PC-9 (cell line): Measurements from ENCODE around the gene GPATCH2. TPM values are rescaled to one million over a fixed set of nuclear protein-coding genes. Genes with fewer than 3 reads are reported as not detected.

Experiments
- BruUV-seq: library from RNA; stranded (reverse); fragments of 400-500 nt; replicated peaks from 2 replicates; lab custom pipeline; 2021; lab: Mats Ljungman, UMichigan
- CTCF ChIA-PET: fragments of 300-600 bp; sonication (Branson Sonifier 250); formaldehyde crosslinking; loops from one replicate; lab custom pipeline; 2022; ENCODE audit warnings: antibody characterized with exemption; lab: Charles Lee
- POLR2A ChIA-PET: fragments of 300-600 bp; sonication (Branson Sonifier 250); formaldehyde crosslinking; loops from one replicate; lab custom pipeline; 2022; ENCODE audit warnings: antibody characterized with exemption; ENCODE audit not compliant: unreplicated experiment; lab: Charles Lee
- DNase-seq, 2 experiments: peaks; one replicate each; pipeline versions ENCODE4 v3.0.0 to v3.0.0-alpha.2; 2015 to 2022; ENCODE audit warnings: mixed read lengths in 1 of 2
- H2AFZ ChIP-seq: fragments of 200-600 bp; sonication (generic); 2 replicates; pipeline ENCODE4 v1.8.1; 2017; ENCODE audit warnings: antibody characterized with exemption
- H3F3A ChIP-seq: fragments of 200-600 bp; sonication (generic); 2 replicates; pipeline ENCODE4 v1.8.1; 2017; ENCODE audit warnings: antibody characterized with exemption, mild to moderate bottlenecking, low read depth; ENCODE audit not compliant: insufficient read depth
- H3K27ac ChIP-seq: fragments of 200-600 bp; sonication (generic); 2 replicates; pipeline ENCODE4 v1.6.1; 2016; ENCODE audit warnings: mixed run types
- H3K27me3 ChIP-seq: fragments of 200-600 bp; sonication (generic); 2 replicates; pipeline ENCODE4 v1.6.1; 2016; ENCODE audit warnings: low read depth, mixed run types; ENCODE audit not compliant: insufficient read depth
- H3K36me3 ChIP-seq: fragments of 200-600 bp; sonication (generic); 2 replicates; pipeline ENCODE4 v1.6.1; 2016; ENCODE audit warnings: low read depth, mixed run types
- H3K4me1 ChIP-seq: fragments of 200-600 bp; sonication (generic); replicated peaks from 2 replicates; pipeline ENCODE4 v1.6.1; 2016; ENCODE audit warnings: mixed run types; ENCODE audit not compliant: insufficient read depth
- H3K4me2 ChIP-seq: fragments of 200-600 bp; sonication (generic); 2 replicates; pipeline ENCODE4 v1.6.1; 2017; ENCODE audit warnings: mixed run types
- H3K4me3 ChIP-seq: fragments of 200-600 bp; sonication (generic); 2 replicates; pipeline ENCODE4 v1.6.1; 2016; ENCODE audit warnings: mixed run types
- H3K79me2 ChIP-seq: fragments of 200-600 bp; sonication (generic); 2 replicates; pipeline ENCODE4 v1.6.1; 2017; ENCODE audit warnings: low read depth, mixed run types
- H3K9me2 ChIP-seq: fragments of 200-600 bp; sonication (generic); 2 replicates; pipeline ENCODE4 v1.8.1; 2017; ENCODE audit warnings: mild to moderate bottlenecking; ENCODE audit not compliant: insufficient read depth
- H3K9me3 ChIP-seq: fragments of 200-600 bp; sonication (generic); 2 replicates; pipeline ENCODE4 v1.8.1; 2016; ENCODE audit warnings: low read depth; ENCODE audit not compliant: insufficient read depth
- H4K20me1 ChIP-seq: fragments of 200-600 bp; sonication (generic); 2 replicates; pipeline ENCODE4 v1.8.1; 2017; ENCODE audit not compliant: insufficient read depth
- EZH2 ChIP-seq: fragments of 200-600 bp; sonication (generic); IDR thresholded peaks from 2 replicates; pipeline ENCODE4 v1.8.0; 2017; ENCODE audit warnings: antibody characterized with exemption, low read depth
- intact Hi-C: fragments of 100-400 bp; cut with micrococcal nuclease; formaldehyde crosslinking; loops from one replicate; pipeline ENCODE4 v1.10.0; 2022; ENCODE audit not compliant: unreplicated experiment
- total RNA-seq: library from RNA; stranded (reverse); gene quantifications from 2 replicates; pipeline ENCODE4 v1.2.3, GENCODE V29; 2021
- TF ChIP-seq, protein P1 (sequence below): fragments of 200-600 bp; sonication (generic); conservative IDR thresholded peaks from 2 replicates; pipeline ENCODE4 v1.6.1; 2017; ENCODE audit warnings: mixed run types, antibody characterized with exemption, mild to moderate bottlenecking, moderate library complexity

The GPATCH2 gene
- total RNA-seq, 1 experiment from 2014 or later = 14.8 TPM

DNA sequence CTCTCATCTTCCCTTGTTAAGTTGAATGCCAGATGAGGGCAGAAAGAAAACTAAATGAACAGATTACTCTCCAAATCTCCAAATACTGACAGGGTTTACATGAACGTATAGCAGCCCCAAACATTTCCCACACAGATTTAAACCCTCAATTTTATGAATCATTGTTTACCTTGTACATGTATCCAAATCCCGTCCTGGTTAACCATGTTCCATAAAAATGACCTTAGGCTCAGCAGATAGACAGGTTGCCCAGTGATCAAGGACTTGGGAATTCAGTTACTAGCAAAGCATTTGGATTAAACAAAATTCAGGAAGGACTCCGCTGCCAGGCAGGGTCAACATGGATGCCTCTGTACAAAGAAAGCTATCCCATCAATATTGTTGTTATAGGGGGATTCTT lies 213.5 kb downstream of the GPATCH2 start:
- H3K9me2 ChIP-seq = no peaks in the 10 kb centered on the region
- BruUV-seq = no TSS peak
- H3K27me3 ChIP-seq = no peaks in the 10 kb centered on the region
- H4K20me1 ChIP-seq = no peaks in the 10 kb centered on the region
- no peaks in the 10 kb centered on the region for H3K9me3 ChIP-seq
- no peak overlapping the region for H3K4me3 ChIP-seq
- H3K79me2 ChIP-seq = no peaks in the 10 kb centered on the region
- TF ChIP-seq, protein P1, sequence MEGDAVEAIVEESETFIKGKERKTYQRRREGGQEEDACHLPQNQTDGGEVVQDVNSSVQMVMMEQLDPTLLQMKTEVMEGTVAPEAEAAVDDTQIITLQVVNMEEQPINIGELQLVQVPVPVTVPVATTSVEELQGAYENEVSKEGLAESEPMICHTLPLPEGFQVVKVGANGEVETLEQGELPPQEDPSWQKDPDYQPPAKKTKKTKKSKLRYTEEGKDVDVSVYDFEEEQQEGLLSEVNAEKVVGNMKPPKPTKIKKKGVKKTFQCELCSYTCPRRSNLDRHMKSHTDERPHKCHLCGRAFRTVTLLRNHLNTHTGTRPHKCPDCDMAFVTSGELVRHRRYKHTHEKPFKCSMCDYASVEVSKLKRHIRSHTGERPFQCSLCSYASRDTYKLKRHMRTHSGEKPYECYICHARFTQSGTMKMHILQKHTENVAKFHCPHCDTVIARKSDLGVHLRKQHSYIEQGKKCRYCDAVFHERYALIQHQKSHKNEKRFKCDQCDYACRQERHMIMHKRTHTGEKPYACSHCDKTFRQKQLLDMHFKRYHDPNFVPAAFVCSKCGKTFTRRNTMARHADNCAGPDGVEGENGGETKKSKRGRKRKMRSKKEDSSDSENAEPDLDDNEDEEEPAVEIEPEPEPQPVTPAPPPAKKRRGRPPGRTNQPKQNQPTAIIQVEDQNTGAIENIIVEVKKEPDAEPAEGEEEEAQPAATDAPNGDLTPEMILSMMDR = no peak
- no peak for TF ChIP-seq EZH2
- intact Hi-C loops = no loop called here
- POLR2A ChIA-PET = no interaction called here
- no peak overlapping the region for H3K4me2 ChIP-seq
- DNase-seq = no peak
- no peak overlapping the region for H2AFZ ChIP-seq
- no peaks in the 10 kb centered on the region for H3K4me1 ChIP-seq
- no peak overlapping the region for H3K27ac ChIP-seq
- no peaks in the 10 kb centered on the region for H3F3A ChIP-seq
- no peaks in the 10 kb centered on the region for H3K36me3 ChIP-seq
- CTCF ChIA-PET = no interaction called here

DNA sequence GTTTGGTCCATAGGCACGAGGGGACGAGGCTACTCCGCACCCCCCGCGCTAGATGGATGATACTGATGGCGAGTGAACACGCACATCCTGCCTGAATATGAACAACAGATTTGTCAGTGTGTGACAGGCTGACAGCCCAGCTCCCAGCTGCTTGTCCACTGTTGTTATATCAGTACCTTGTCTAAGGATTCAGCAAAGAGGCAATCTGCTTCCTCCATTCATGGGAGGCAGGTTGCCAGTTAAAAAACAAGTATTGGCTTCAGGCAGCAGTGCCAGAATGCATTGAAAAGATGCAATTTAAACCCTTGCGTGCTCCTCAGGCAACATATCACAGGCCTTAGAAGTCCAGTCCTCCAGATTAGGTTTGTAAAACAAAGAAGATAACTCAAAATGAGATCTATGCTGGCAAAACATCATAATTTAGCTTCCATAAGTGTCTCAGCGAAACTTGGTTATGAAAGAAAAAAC lies 223.3 kb downstream of the GPATCH2 start:
- Histone ChIP-seq H3K9me2 (no peaks in the 10 kb centered on the region), H3K9me3 (no peaks in the 10 kb centered on the region), H3K4me3 (no peak overlapping the region), H4K20me1 (no peaks in the 10 kb centered on the region), H3K27ac (no peak overlapping the region), H2AFZ (no peak overlapping the region), H3K27me3 (no peaks in the 10 kb centered on the region), H3K4me1 (no peaks in the 10 kb centered on the region), H3K36me3 (no peaks in the 10 kb centered on the region), H3K4me2 (no peak overlapping the region), H3K79me2 (no peaks in the 10 kb centered on the region), H3F3A (no peaks in the 10 kb centered on the region)
- no peak for DNase-seq
- intact Hi-C loops = no loop called here
- BruUV-seq = no TSS peak
- CTCF ChIA-PET = no interaction called here
- TF ChIP-seq, protein P1 = no peak
- TF ChIP-seq EZH2 = no peak
- POLR2A ChIA-PET = no interaction called here

DNA sequence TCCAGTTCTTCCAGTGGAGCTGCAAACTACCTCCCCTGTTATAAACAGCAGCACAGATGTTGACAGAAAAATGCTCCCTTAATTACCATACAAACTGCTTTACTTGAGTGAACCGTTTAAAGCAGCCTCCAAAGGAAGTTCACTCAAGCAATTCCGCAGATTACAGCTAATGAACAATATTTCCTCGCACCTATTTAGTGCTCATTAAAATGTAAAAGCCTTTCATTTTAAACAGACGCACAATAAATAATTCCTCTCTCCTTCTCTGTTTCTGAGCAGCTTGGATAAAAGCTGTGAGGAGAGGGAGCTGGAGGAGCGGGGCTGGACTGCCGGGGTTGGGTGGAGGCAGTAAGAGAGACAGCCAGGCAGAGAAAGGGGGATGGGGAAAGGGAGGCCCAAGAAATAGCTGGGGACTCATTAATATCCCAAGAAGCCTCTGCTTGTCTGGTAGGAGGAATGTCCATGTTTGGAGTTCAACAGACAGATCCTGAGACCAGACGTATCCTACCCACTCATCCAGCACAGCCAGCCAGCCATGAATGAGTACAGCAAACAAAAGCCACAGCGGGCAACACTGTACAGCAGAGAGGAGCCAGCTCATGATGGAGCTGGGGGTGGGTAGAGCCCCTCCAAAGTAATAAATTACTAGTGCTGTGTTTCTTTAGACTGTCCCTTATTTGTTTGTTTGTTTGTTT lies 227.7 kb downstream of the GPATCH2 start:
- no peak overlapping the region for H3K4me3 ChIP-seq
- ChIA-PET POLR2A (no interaction called here), CTCF (no interaction called here)
- no peaks in the 10 kb centered on the region for H3F3A ChIP-seq
- no TSS peak for BruUV-seq
- no peaks in the 10 kb centered on the region for H3K79me2 ChIP-seq
- TF ChIP-seq EZH2 = no peak
- TF ChIP-seq, protein P1 = no peak
- H3K4me1 ChIP-seq = no peaks in the 10 kb centered on the region
- H2AFZ ChIP-seq = no peak overlapping the region
- H3K4me2 ChIP-seq = no peak overlapping the region
- no peaks in the 10 kb centered on the region for H3K36me3 ChIP-seq
- H3K27ac ChIP-seq = no peak overlapping the region
- no peaks in the 10 kb centered on the region for H4K20me1 ChIP-seq
- intact Hi-C loops = no loop called here
- no peaks in the 10 kb centered on the region for H3K9me2 ChIP-seq
- no peaks in the 10 kb centered on the region for H3K27me3 ChIP-seq
- no peaks in the 10 kb centered on the region for H3K9me3 ChIP-seq
- DNase-seq = no peak
